GM21526 (cell line): ENCODE measurements around the gene SLC27A1.
A peak's percentile ranks its signal among the peaks of the same experiment; 100 is the strongest.

ENCODE experiments used
- ATAC-seq: cut with Tn5 transposase; IDR thresholded peaks from one replicate; pipeline ENCODE4 v1.9.1; 2021; ENCODE audit warnings: moderate library complexity; ENCODE audit not compliant: unreplicated experiment, low FRiP score

Gene SLC27A1

DNA sequence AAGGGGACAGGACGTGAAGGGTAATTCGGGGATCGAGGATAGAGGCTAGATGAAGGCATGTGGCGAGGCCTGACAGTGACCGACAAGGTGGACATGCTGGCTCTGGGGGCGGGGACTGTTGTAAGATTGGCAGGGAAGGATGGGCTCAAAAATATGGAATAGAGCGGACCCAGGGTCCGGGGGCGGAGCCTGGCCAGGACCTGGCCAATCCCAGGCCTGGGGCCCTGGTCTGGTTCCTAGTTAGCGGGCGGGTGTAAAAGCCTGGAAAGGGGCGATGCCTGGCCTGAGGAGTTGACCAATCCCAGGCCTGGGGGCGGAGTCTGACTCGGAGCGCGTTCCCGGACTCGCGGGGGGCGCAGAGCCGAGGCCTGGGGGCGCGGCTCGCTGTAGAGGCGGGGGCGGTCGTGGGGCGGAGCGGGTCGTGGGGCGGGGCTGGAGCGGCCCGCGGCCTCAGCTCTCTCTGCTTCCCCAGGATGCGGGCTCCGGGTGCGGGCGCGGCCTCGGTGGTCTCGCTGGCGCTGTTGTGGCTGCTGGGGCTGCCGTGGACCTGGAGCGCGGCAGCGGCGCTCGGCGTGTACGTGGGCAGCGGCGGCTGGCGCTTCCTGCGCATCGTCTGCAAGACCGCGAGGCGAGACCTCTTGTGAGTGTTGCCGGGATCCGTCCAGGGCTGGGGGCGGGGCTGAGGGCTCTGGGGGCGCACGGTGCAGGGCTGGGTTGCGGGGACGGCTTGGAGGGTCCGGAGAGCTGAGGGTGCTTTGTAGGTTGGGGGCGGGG lies at the start of gene SLC27A1:
TSS of gene SLC27A1 (plus strand) at position 457 of the 774 bp plus-strand sequence. CDS start at position 474, 17 bp downstream.
- ATAC-seq = peak; percentile 66

DNA sequence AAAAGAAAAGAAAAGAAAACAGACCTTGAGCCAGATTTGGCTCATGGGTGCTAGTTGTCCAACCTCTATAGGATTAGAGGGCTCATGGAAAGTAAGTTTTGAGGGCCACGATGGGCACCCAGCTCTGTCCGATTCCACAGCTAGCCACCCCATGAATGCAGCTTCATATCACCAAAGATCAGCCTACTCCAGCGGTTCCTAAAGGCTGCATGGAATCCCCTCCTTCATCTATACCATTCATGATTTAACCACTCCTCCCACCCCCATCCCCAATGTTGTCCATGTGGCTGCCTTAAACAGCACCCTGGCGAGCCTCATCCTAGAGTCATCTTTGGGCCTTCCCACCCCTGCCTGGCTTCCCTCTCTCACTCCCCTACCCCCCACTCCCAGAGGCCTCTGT lies 48.4 kb upstream of the SLC27A1 start:
- no peak for ATAC-seq

DNA sequence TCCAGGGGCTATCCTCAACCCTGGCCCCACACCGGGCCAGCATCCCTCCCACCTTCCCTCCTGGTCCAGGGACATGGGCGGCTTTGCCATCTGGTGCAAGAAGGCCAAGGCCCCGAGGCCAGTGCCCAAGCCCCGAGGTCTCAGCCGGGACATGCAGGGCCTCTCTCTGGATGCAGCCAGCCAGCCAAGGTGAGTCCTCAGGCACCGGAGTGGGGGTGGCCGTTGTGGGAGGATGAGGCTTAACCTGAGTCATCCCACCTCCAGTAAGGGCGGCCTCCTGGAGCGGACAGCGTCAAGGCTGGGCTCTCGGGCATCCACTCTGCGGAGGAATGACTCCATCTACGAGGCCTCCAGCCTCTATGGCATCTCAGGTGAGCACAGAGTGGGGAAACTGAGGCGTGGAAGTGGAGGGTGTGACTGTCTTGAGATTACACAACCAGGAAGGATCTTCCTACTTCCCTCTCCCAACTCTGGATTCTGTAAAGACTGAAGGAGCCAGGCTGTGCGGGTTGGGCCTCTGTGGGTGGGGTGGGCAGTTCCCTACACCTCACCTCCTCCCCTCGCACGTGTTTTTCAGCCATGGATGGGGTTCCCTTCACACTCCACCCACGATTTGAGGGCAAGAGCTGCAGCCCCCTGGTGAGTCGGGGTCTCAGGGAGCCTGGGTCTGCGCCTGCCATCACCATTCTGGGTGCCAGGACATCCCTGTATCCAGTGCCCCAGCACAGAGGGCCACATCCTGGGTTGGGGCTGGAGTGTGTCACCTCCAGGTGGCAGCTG lies 46.7 kb upstream of the SLC27A1 start:
- ATAC-seq = no peak

DNA sequence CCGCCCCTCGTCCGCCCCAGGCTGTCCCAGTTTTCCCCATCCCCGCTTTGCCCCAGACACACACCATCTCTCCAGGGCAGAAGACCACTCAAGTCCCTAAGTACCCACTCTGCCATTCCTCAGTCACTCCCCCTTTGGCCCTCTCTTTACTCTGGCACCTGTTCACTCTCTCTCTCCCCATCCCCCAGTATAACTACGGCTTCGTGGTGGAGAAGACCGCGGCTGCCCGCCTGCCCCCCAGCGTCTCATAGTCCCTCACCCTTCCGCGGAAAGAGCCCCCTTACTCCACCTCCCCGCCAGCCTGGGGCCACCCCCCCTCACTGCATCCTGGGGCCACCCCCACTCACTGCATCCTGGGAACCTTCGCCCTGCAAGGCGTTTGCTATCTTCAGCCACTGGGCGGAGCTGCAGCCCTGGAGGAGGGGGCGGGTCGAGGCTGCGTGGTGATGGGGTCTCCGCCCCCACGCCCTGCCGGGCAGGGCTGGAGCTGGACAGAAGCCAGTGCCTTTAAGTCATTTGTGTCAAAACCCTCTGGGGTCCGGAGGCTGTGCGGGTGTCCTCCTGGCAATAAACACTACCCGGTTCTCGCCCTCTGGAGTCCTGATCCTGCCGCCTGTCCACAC lies 45.5 kb upstream of the SLC27A1 start:
- no peak for ATAC-seq

DNA sequence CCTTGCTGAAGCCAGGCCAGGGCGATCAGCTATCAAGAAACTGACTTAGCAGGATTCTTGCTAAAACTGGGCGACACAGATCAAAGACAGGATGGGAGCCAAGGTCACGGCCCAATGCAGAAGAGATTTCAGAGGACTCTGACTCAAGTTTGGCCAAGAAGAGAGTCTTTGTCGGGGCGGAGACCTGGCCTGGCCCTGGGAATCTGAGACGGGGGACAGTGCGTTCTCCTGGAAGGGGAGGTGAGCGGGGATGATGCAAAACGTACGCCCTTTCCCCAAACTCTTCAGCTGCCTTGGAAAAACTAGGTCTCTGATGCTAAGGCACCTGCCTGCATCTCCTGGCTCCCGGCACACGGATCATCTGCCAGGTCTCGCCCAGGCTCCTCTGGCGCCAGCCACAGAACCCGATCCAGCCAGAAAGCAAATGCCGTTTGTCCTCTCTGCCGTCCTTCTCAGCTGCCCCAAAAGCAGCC lies 40.6 kb upstream of the SLC27A1 start:
- ATAC-seq = no peak

DNA sequence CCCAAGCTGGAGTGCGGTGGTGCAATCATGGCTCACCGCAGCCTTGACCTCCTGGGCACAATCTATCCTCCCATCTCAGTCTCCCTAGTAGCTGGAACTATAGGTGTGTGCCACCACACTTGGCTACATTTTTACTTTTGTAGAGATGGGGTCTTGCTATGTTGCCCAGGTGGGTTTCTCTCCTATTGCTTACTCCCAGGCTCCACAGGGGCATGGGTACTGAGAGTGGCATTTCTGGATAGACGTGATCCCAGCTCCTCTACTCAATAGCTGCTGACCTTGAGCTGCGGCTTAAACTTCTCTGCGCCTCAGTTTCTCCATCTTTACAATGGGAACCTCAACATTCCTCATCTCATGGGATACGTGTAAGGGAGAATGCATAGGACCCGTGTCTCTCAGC lies 38.9 kb upstream of the SLC27A1 start:
- no peak for ATAC-seq

DNA sequence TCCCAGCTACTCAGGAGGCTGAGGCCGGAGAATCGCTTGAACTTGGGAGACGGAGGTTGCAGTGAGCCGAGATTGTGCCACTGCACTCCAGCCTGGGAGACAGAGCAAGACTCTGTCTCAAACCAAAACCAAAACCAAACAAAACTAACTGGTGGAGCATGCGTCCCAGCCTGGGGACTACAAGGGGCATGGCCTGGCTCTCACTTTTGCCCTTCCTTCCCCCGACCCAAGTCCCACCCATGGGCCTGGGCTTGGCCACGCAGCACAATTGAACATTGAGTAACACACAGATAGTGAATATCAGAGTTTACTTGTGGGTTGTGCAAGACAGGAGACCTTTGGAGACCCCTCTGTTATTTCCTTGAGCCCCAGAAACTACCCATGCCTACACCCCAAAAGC lies 35.1 kb upstream of the SLC27A1 start:
- ATAC-seq = no peak

DNA sequence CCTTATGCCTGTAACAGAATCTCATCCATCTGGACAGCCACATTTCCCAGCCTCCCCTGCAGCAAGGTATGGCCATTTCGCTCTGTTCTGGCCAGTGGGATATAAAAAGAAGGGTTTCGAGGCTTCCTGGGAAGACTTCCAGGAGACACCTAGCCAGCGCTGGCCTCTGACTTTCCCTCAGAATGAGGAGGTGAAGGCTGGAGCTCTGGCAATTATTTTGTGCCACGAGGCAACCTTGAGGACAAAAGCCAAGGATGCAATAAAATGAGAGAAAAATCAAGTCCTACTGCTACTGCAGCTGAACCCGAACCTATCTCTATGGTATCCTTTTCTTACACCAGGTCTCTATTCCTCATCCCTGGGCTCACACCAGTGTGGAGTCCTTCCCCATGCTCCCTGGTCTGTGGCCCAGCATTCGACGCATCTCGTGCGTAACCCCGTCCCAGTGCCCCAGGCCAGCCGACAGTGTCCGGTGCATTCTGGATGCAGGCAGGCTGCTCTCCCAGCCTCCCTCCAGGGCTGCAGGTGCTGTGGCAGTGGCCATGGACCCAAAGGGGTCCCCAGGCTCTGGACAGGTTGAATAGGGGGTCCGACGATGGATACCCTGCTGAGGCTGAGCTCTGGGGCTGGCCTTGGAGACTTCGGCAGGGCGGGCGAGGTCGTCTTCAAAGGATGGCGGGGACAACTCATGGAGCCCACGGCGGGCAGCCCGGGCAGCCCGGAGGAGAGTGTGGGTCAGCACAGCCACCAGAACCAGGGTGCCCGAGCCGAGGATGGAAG lies 34.0 kb upstream of the SLC27A1 start:
- ATAC-seq = no peak

DNA sequence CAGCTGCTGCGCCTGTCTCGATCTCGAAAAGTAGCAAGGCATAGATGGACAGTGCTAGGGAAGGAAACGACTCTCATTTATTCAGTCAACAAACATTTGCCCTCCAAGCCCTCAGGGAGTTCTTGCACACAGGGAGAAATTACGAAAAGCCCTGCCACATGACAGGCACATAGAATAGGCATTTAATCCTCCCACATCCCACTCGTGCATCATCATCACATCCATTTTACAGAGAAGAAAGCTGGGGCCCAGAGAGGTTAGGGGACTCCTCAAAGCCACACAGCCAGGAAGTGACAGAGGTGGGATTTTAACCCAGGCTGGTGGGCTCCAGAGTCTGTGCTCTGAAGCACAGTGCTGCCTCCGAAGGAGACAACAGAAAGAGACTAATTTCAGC lies 33.5 kb upstream of the SLC27A1 start:
- no peak for ATAC-seq

DNA sequence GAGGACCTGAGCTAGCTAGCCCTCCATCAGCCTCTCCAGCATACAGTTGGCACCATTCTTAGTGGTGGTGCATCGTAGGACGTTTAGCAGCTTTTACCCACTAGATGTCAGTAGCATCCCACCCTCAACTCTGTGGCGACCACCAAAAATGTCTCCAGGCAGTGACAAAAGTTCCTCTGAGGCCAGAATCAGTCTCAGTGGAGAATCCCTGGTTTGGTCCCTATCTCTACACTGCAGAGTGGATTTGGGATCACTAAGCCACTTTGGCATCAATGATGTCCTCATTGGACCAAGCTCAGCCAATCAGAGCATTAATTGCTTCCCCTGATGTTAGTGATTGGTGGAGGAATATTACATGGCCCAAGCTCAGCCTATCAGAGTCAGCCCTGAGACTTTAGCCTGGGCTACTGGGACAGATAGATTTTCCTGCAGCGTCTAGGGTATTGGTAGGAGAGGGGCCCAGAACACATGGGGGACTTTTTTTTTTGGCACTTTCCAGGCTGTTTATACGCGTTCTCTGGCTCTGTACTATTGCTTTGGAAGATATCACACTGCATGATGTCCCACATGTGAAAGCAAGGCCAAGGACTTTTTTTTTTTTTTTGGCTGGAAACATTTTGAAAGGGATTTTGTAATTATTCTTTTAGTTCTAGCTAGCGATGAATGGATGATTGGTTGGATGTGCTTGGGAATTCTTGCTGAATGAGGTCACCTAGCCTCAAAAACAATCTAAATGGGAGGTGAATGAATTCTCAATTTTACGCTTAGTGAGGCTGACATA lies 28.9 kb upstream of the SLC27A1 start:
- ATAC-seq = no peak

DNA sequence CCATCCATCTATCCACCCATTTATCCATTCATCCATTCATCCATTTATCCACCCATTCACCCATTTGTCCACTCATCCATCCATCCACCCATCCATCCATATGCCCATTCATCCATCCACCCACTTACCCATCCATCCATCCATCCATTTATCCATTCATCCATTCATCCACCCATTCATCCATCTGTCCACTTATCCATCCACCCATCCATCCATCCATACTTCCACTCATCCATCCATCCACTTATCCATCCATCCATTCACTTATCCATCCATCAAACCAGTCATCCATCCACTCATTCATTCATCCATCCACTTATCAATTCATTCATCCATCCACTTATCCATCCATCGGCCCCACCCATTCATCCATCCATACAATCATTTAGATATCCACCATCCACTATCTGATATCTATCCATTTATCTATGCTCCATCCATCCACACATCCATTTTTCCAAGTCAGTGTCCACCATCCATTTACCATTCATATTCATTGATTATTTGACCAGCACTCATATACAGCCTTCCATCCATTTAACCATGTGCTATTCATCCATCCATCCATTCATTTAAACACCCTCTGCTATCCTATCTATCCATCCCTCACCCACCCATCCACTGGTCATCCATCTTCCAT lies 24.7 kb upstream of the SLC27A1 start:
- no peak for ATAC-seq

DNA sequence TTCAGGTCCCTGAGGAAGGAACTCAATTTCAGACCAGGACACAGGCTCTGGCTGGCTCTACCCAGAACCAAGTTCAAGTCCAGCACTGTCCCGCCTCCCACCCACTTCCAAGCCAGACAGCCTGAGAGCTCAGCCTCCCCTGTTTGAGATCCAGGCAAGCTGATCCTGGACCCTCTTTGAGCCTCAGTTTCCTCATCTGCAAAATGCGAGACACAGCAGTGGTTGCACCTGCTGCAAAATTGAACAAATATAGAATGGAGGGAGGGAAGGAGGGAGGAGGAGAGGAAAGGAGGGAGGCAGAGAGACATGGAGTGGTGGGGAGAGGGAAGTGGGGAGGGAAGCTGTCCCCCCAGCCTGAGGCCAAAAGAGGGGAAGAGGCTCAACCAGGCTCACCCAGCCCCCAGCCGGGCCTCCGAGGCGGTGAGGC lies 22.6 kb upstream of the SLC27A1 start:
- no peak for ATAC-seq

DNA sequence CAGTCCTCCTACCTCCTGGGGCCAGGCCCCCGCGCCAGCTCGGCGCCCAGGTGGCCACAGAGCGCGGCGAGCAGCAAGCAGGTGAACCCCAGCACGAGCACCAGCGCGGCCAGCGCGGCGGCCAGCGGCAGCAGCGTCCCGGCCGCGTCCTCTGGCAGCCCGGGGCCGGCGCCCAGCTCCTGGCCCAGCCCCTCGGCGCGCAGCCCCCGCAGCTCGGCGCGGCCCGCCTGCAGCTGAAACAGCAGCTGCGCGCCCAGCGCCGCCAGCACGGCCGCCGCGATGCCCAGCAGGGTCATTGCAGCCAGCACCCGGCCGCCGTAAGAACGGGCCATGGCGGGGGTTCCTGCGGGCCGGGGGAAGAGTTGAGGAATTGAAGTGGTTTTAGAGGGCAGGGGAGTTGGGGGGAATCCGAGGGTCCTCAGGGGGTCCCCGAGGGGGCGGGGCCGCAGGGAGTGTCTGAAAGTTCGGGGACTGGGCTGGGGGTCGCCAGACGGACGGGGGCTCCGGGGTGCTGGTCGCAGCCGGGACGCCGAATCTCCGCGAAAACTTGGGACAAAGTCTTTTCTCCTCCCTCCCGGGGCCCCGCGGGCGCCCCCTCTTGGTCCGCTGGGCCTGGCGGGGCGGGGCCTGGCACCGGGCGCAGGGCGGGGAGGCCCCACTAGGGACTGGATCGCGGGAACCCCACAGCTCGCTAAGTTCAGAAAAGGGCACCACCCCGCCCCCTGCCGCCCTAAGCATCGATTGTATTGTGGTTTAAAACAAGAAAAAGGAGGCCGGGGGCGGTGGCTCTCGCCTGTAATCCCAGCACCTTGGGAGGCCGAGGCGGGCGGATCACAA lies 22.0 kb upstream of the SLC27A1 start, which contains the start of gene TMEM221:
TSS of gene TMEM221 (minus strand) at position 538 of the 837 bp plus-strand sequence. CDS start at position 332, 206 bp downstream.
- ATAC-seq = no peak

DNA sequence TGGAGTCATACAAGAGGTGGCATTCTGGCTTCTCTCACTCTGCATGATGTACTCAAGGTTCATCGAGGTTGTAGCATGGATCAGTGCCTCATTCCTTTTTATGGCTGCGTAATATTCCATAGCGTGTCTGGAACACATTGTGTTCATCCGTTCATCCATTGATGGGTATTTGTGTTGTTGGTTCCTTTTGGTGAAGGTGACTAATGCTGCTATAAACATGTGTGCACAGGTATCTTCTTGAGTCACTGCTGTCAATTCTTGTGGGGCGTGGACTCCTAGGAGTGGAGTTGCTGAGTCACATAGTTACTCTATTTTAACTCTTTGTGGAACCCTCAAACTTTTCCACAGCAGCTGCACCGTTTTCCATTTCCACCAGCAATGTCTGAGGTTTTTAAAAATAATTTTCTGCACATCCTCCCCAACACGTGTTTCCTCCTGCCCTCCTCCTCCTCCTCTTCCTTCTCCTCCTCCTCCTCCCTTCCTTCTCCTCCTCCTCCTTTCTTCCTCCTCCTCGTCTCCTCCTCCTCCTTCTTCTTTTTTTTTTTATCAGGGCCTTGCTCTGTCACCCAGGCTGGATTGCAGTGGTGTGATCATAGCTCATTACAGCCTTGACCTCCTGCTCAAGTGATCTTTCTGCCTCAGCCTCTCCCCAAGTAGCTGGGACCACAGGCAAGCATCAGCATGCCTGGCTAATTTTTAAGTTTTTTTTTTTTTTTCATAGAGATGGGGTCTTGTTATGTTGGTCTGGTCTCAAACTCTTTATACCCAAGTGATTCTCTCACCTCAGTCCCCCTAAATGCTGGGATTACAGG lies 19.9 kb upstream of the SLC27A1 start:
- ATAC-seq = no peak

DNA sequence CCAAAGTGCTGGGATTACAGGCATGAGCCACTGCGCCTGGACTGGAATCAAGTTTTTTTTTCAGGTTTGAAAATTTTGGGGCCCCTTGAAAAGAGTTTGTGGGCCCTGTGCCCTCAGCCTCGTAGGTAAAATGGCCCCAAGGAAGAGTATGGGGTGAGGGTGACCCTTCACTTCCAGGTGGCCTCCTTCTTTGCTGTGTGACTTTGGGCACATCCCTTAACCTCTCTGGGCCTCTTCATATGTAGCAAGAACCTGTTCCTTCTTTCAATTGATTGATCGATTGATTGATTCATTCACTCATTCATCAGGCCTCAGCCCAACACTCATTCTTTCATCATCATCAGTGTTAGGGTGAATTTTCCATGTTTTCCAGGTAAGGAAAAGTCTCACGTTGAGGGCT lies 18.5 kb upstream of the SLC27A1 start:
- ATAC-seq = no peak

DNA sequence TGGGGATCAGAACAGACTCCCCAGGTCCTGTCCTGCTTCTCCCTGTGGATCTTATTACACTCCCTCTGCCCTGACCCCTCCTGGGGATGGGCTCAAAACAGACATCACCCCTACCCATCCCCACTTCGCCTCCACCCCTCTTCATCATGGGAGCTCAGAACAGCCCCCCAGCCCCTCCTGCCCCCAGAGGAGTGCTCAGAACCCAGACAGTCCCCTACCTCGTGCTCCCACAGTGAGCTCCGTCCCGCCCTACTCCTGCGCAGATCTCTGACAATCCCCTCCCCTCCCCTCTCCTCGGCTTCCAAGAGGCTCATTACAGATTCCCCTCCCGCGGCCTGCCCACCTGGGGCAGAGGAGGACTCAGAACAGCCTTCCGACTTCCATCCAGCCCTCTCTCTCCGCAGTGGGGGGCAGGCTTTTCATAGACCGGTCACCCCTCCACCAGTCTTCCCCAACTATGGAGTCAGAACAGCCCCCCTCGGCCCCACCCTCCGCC lies 15.7 kb upstream of the SLC27A1 start:
- ATAC-seq = no peak
